ENCODE measurements around the gene RTTN. TPM values are rescaled to one million over a fixed set of nuclear protein-coding genes. Genes with fewer than 3 reads are reported as not detected.

RTTN gene
- polyA plus RNA-seq, 2 of the 4 experiments (the other 2 are of a cell fraction): 8.4 to 24.6 TPM

- TF ChIP-seq ZNF302 (CRISPR knock-in tag; IDR thresholded peaks at IDR 0.05) (no peak), ATOH8 (CRISPR knock-in tag; IDR thresholded peaks at IDR 0.05; ENCODE audit: low read depth) (no peak), ZC3H11A (IDR thresholded peaks at IDR 0.05) (no peak)
These were observed 77.2 kb downstream of the RTTN start (continued) for GRCh38 chr18:70128271-70128670.

- FAIRE-seq: no peak
- no peak overlapping the region for H3K4me2 ChIP-seq
- 100% methylated on average over 1 of the region's 1 CpG for WGBS (ENCODE audit: missing lambda C conversion rate)
- ChIA-PET CTCF (no interaction called here), POLR2A (interaction anchor here (0.6 kb wide), 1 partner anchor 267 kb away, joined by 3 read pairs; no protein-coding TSS in a partner anchor)
- H3K27ac ChIP-seq: no peak overlapping the region
- no peaks in the 10 kb centered on the region for H3K9me3 ChIP-seq
- DNase-seq (ENCODE audit: low read depth in 1 of 2, low spot score in 1 of 2): no peak
- no peak for TF ChIP-seq BCL3 (IDR thresholded peaks at IDR 0.05)
- no peak for TF ChIP-seq HOXB13 (CRISPR knock-in tag; IDR thresholded peaks at IDR 0.05; ENCODE audit: low read depth)
- no peak for TF ChIP-seq CBX8 (IDR thresholded peaks at IDR 0.05)
- TF ChIP-seq CBX2 (IDR thresholded peaks at IDR 0.05; ENCODE audit: borderline replicate concordance, low read depth): no peak
- no peak for TF ChIP-seq MAX (IDR thresholded peaks at IDR 0.05)
- no peak for TF ChIP-seq POLR2A (IDR thresholded peaks at IDR 0.05; ENCODE audit: low read length)
- no peak for TF ChIP-seq ESRRA (IDR thresholded peaks at IDR 0.05; ENCODE audit: borderline replicate concordance, low read length)
- TF ChIP-seq EHF (CRISPR knock-in tag; IDR thresholded peaks at IDR 0.05): no peak
- no peak for TF ChIP-seq USF2 (IDR thresholded peaks at IDR 0.05)
- no peak for TF ChIP-seq KDM5A (IDR thresholded peaks at IDR 0.05)
- TF ChIP-seq PHF8 (IDR thresholded peaks at IDR 0.05; ENCODE audit: borderline replicate concordance, low read depth): no peak
- no peak for TF ChIP-seq SREBF2 (IDR thresholded peaks at IDR 0.05)
- no peak for TF ChIP-seq PBX3 (IDR thresholded peaks at IDR 0.05)
- TF ChIP-seq JUN (IDR thresholded peaks at IDR 0.05): no peak
- TF ChIP-seq RFX5 (IDR thresholded peaks at IDR 0.05): no peak
- peaks cover 14% of the 10 kb centered on the region for H3K4me1 ChIP-seq
- no peak for ATAC-seq
- H3K4me3 ChIP-seq: no peak overlapping the region
These were observed 78.1 kb downstream of the RTTN start for GRCh38 chr18:70127359-70127758.

- ATAC-seq (no peak), FAIRE-seq (no peak)
- 91% methylated on average over 1 of the region's 1 CpG for WGBS (ENCODE audit: missing lambda C conversion rate)
These were observed 78.7 kb downstream of the RTTN start for GRCh38 chr18:70126832-70127231.

GRCh38 chr18:70124139-70124538 lies 81.3 kb downstream of the RTTN start:
- Histone ChIP-seq H3K27ac (no peak overlapping the region), H3K4me1 (peaks cover 7% of the 10 kb centered on the region; the same call in 1 of the 3 replicates), H3K4me2 (no peak overlapping the region), H3K9me3 (no peaks in the 10 kb centered on the region), H3K4me3 (no peak overlapping the region)
- no peak for FAIRE-seq
- TF ChIP-seq HDAC2 (IDR thresholded peaks at IDR 0.05): no peak
- no peak for TF ChIP-seq CBX8 (IDR thresholded peaks at IDR 0.05)
- no peak for TF ChIP-seq POLR2AphosphoS2 (conservative IDR thresholded peaks at IDR 0.05; ENCODE audit: low read length)
- TF ChIP-seq RNF2 (IDR thresholded peaks at IDR 0.05; ENCODE audit: borderline replicate concordance, low read depth): no peak
- no peak for TF ChIP-seq CTCF (IDR thresholded peaks at IDR 0.05)
- no peak for TF ChIP-seq FOXS1 (CRISPR knock-in tag; IDR thresholded peaks at IDR 0.05)
- no peak for TF ChIP-seq PHF8 (IDR thresholded peaks at IDR 0.05; ENCODE audit: borderline replicate concordance, low read depth)
- no peak for TF ChIP-seq HES2 (IDR thresholded peaks at IDR 0.05)
- no peak for TF ChIP-seq ZSCAN20 (CRISPR knock-in tag; IDR thresholded peaks at IDR 0.05)
- no peak for TF ChIP-seq TP53 (CRISPR knock-in tag; IDR thresholded peaks at IDR 0.05)
- POLR2A ChIA-PET: no interaction called here
- no peak for DNase-seq (ENCODE audit: low read depth in 1 of 2, low spot score in 1 of 2)
- 88% methylated on average over 4 of the region's 4 CpGs for WGBS (ENCODE audit: missing lambda C conversion rate)
- CTCF ChIA-PET: no interaction called here
- ATAC-seq: no peak

More at GRCh38 chr18:70126832-70127231, 78.7 kb downstream of the RTTN start:
- no peak overlapping the region for H3K4me3 ChIP-seq
- peaks cover 9% of the 10 kb centered on the region; the same call in 2 of the 3 replicates for H3K4me1 ChIP-seq
- TF ChIP-seq POLR2AphosphoS2 (conservative IDR thresholded peaks at IDR 0.05; ENCODE audit: low read length): no peak
- H3K4me2 ChIP-seq: no peak overlapping the region
- H3K27ac ChIP-seq: no peak overlapping the region
- POLR2A ChIA-PET: no interaction called here
- H3K9me3 ChIP-seq: no peaks in the 10 kb centered on the region
- CTCF ChIA-PET: no interaction called here
- no peak for DNase-seq (ENCODE audit: low read depth in 1 of 2, low spot score in 1 of 2)

Measured in A549 (cell line).